Measurements from ENCODE around the gene RBM47.

DNA sequence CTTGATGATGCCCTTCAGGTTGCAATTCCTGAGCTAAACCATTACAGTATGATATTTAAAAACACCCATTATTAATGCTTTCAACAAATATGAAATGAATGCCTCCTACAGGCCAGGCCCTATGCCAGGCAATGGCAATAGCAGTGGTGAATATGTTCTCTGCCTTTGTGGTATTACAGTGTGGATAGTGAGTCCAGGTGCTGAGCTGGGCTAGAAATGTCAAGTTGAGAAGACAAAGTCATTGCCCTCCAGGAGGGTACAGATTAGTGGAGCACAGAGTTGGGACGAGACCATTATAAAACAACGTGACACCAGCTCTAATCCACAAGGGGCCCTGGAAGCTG, 81.9 kb downstream of the RBM47 start:
- TF ChIP-seq, protein P1, sequence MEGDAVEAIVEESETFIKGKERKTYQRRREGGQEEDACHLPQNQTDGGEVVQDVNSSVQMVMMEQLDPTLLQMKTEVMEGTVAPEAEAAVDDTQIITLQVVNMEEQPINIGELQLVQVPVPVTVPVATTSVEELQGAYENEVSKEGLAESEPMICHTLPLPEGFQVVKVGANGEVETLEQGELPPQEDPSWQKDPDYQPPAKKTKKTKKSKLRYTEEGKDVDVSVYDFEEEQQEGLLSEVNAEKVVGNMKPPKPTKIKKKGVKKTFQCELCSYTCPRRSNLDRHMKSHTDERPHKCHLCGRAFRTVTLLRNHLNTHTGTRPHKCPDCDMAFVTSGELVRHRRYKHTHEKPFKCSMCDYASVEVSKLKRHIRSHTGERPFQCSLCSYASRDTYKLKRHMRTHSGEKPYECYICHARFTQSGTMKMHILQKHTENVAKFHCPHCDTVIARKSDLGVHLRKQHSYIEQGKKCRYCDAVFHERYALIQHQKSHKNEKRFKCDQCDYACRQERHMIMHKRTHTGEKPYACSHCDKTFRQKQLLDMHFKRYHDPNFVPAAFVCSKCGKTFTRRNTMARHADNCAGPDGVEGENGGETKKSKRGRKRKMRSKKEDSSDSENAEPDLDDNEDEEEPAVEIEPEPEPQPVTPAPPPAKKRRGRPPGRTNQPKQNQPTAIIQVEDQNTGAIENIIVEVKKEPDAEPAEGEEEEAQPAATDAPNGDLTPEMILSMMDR (IDR thresholded peaks at IDR 0.05): no peak
- no peak for TF ChIP-seq EZH2 (IDR thresholded peaks at IDR 0.05; ENCODE audit: borderline replicate concordance, insufficient read depth, low read depth, low read length, poor library complexity, severe bottlenecking)

Measured in B cell (primary cell).